Hepatic stellate cell (primary cell): ENCODE data around the gene ILKAP.
"Not testable (repeated sequence)": the region's sequence is repeated elsewhere in the genome, so short reads cannot be mapped to it uniquely, and the experiment has no call there.

Experiments
- DNase-seq: peaks from one replicate; pipeline ENCODE4 v3.0.0; 2011; ENCODE audit warnings: low spot score

ILKAP gene

DNA sequence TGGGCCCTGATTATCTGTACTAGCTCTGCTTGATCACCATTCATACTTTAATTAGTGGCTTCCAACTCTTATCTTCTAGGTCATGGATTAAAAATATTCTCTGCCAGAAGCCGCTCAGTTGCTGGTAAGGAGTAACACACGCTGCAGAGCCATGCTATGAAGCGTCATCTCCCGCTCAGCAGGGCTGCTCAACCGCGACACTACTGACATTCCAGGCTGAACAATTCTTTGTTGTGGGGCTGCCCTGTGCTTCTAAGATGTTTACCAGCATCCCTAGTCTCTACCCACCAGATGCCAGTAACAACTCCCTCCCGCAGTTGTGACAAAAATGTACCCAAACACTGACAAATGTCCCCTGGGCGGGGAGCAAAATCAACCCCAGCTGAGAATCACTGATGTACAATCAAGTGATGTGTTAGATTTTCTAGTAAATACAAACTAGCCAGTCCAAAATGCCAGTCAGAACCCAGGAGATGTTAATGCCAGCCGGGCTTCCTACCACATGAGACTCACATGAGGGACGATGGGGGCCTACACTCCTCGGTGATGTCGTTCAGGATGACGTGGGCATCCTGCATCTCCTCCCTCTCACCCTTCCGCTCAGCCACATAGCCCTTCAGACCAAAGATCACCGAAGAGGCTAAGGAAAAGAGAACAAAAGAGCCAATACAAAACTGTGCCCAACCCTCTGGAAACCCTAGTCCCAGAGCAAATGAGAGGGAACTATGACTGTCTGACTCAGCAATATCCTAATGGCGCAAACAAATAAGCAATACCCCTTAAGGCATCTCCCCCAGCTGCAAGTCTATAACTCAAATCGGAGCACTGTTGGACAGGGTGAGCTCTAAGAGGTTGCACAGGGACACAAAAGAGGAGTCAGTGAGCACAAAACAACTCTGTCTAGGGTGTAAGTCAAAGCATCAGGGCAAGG is 15.6 kb downstream of the ILKAP start:
- no peak for DNase-seq

DNA sequence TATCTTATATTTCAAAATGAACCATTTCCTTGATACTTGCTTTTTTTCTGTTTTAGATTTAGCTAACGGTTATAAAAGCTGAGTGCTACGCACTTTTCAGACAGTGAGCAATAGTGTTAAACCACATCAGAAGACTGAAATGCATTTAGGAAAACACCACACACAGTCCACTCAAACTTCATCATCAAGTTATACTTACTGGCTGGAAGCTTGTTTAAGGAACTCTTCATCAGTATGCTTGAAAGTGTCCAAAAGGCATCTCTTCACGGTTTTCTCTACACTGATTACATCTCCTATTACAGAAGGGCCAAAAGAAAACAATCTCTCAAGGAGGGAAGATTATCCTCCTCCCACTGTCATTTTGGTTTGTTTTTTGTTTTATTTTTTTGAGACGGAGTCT is 19.7 kb downstream of the ILKAP start:
- DNase-seq, result no peak

DNA sequence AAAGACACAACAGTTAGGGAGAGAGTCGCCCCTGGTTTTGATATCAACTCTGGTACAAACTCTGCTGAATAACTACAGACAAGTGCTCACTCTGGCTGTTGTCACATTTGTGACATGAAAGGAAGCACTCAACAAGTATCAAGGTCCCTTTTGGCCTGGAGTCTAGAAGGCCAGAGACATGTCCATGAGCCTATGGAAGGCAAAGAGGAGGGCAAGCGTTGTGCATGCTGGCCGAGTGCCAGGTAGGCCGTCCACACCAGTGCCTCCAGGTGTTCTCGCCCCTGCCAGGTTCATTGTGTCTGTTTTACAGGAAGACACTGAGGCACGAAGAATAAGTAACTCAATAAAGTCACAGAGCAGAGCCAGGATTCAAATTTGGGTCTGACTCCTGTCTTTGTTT is 21.1 kb downstream of the ILKAP start:
- no peak for DNase-seq

DNA sequence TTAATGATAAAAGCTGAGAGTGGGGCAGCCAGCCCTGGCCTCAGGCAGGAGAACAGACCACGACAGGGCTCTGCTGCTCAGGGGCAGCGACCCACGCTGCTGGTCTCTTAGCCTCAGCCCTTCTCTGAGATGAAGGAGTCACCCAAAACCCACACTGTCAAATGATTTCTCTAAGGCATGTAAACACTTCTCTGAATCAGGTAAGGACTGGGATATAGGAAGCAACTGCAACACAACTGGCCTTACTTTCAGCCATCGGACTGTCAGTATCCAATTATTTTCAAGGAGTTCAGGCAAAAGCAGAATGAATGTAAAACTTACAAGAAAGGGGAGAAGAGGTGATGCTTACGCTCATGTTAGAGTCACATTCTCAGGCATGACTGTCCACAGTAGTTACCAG is 22.9 kb downstream of the ILKAP start:
- no peak for DNase-seq

DNA sequence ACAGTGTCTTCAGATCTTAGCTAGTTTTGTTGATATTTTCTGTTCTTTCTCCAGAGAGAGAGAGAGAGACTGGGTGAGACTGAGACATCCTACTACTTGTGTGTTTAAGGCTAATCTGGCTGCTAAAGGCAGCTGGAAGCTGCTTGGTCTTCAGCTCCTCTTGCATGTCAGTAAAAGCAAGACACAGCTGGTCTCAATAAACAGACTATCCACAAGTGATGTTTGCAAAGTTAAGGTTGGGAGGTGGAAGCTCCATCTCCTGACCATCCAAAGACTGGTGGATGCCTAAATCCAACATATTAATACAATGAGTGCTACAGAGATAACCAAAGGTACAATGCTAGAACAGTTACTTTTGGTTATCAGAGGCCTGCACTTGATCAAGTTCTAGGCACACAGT is 26.9 kb downstream of the ILKAP start:
- DNase-seq, result no peak

DNA sequence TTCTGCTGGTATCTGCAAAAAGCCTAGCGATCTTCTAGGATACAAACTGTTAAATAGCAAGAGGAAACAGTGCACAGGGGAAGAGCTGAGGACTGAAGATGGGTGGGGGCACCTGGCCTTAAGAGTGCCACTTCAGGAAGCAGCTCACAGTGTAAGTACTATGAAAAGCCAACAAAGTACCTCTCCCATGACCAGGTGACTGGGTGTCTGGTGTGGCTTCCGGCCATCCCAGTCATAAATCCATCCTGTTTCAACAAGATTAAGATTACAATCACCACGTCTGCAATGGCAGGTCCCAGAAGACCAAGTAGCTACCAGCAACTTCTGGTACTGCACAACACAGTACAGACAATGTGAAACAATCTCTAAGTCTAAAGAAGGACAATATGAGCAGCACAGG is 28.8 kb downstream of the ILKAP start:
- no peak for DNase-seq

DNA sequence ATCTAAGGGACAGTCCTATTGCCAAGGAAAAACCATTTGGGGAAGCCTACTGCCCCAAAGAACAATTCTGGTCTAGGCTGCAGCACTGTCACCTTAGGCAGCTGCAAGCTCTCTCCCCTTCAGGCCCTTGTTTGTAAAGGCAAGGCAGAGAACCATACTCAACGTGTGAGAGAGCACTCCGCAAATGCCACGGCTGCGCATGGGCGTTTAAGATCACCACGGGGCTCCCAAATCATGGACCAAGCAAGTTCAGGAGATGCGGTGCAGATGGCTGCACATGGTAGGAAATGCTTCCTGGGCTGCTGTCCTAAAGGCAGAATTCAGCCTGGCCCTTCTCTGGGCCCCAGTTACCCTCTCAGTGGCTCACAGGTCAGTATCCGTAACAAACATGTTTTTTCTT is 29.2 kb downstream of the ILKAP start:
- DNase-seq, result no peak

DNA sequence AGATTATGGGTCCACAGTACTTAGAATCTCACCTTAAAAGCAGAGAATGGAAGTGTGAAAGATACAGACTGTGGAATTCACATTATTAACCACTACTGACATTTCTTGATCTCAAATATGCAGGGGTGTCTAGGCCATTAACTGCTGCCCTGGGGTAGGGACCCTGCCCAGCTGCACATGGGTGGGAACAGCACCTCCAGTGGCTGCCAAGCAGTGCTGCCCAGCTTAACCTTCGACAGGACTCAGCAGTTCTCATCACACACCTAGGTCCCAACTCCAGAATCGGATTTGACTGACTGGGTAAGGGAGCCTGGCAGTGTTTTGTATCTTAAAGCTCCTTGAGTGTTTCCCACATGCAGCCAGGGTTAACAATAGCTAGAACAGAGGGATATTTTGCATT is 29.8 kb downstream of the ILKAP start:
- no peak for DNase-seq

DNA sequence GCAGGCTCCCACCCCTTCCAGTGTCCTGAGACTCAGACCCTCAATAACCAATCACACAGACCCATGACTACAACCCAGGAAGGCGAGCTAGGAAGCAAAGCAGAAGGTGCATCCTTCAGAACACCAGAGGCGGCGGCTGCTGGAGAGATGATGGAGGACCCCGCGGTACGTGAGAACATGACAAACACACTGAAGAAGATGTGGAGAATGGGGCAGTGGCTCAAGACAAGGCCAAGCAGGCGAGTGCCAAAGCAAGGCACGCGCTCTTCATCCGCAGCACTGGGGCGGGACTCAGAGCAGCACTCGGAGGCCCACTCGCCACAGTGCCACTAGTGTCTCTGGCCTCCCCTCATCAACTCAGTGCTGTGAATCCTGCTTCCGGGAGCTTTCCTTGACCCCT is 31.1 kb downstream of the ILKAP start:
- no peak for DNase-seq

DNA sequence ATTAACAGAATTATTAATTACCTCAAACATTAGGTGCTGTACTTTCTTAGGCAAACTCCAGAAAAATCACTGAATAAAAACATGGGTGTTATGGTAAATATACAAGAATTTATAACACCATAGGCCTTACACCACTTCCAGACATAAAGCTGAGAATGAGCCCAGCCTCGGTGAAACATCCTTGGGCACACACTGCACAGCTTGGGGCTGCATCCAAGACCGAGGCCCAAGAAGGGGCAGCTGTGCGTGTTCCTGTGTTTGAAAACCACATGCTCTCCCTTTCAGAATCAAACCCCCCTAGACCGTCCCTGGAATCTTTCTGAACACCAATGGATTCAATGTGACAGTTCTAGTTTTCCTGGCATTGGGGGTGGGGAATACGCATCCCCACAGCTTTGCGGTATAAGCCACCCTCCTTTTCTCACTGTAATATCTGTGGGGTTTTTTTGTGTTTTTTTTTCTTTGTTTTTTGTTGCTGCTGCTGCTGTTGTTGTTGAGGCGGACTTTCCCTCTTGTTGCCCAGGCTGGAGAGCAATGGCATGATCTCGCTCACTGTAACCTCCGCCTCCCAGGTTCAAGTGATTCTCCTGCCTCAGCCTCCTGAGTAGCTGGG is 31.8 kb downstream of the ILKAP start:
- DNase-seq, result no peak

DNA sequence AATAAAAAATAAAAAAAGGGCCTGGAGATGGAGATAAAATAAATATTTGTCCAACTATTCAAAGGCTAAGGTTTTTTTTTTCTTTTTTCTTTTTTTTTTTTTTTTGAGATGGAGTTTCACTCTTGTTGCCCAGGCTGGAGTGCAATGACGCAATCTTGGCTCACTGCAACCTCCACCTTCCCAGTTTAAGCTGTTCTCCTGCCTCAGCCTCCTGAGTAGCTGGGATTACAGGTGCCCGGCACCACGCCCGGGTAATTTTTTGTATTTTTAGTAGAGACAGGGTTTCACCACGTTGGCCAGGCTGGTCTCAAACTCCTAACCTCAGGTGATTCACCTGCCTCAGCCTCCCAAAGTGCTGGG is 32.4 kb downstream of the ILKAP start:
- DNase-seq, result not testable (repeated sequence)

DNA sequence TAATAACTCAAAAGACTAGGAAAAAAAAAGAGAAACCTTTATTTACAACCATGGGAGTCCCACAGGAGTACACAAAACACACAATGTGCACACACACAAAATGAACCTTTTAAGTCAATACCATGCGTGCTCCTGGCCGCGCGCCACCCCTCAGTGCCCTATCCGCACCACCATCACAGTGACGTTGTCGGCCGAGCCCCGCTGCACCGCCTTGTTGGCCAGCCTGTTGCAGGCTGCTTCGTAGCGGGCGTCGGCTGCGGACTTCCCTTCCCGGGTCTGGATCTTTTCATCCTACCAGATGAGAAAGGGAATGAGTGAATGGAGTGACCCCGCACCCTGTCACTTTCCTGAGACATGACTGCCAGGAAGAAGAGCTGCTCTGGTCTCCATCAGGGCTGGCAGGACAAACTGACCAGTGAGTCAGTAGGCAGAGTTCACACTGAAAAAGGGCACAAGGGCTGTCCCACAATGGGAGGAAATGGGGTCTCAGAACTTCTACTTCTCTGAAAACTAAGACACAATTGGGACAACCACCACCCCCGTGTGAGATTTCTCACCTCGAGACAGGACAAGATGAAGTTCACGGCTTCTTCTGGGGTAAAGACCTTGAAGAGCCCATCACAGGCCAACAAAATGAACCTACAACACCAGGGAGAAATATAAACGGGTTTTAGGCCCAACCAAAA is 33.0 kb downstream of the ILKAP start:
- no peak for DNase-seq

DNA sequence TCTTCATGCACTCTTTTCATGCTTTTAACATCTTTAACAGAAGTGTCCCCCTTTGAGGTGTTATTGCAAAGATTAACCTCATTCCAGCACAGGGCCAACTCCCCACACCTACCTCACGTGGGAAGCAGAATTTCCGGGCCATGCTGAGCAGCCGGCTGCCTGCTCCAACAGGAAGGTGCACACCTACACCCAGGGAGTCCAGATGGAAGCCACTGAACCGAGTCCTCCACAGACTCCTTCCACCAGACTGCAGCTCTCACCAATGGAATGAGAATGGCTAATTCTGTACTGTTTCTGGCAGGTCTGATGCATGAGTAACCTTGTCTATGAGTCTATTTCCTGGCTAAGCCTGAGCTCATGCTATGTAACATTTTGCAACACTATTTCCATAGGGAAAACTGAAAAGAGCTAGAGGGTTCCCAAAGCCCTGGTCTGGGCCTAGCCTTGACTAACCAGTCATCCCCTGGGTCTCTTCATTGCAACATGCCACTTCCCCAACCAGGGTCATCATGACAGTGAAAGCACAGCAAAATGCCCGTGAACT is 33.7 kb downstream of the ILKAP start:
- DNase-seq, result peak; percentile 97

DNA sequence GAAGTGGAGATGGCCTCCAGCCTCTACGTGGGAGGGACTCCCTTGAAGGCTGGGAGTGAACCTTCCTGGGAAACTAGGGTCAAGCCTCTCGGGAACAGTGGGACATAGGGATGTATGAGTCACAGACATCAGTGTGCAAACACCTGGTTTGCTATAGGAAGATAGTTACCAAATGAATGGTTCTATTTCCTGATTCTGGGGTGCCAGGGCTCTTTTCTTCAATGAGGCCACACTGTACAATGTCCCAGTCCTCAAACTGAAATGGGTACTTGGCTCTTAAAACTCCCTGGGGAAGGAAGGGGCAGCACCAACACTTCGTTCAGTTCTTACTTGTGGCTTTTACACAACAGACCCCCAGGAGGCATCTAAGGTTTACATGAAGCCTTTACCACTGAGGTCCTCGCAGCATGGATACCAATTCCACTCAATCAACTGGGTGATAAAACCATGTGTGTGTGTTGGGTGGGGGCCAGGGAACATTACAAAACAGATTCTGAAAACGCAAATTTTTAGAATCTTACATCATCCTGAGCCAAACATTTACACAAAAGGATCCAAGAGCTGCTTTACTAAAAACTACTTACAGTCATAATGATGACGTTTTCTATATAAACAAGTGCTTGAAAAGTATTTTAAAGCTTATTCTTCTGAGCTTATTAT is 34.3 kb downstream of the ILKAP start:
- peak; percentile 86 for DNase-seq

DNA sequence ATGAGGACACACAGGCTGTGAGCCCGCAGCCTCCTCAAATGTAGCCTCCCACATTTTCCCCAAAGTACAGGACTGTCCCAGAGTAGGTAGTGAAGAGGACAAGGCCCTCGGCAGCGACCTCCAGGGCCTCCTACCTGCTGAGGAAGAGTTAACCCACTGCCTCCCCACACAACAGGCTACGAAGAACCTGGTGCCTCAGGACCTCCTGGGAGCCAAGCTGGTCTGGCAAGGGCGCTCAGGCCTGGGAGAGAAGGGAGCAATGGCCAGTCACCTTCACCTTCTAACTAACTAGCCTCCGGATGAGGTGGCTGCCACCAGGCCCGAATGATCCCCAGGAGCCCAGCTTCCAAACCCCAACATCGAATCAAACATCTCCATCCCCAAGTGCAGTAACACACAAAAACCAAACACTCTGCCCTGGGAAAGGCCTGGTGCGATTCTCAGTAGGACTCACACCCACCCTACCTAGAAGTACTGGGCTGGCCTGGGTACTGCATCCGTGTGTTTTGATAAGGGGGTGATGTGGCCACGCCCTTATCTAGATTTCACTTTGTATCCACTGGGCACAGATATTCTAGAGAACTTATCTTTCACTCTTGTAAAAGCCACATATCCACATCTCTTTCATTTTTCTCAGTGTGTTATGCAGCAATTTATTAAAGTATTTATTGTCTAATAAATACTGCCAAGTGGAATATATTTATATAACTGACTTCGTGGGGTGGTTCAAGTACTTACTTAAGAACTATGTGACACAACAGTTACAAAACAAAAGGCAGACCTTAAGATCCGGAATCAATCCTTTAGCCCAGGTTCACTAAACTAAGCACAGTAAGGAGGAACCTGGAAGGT is 35.1 kb downstream of the ILKAP start:
- no peak for DNase-seq

DNA sequence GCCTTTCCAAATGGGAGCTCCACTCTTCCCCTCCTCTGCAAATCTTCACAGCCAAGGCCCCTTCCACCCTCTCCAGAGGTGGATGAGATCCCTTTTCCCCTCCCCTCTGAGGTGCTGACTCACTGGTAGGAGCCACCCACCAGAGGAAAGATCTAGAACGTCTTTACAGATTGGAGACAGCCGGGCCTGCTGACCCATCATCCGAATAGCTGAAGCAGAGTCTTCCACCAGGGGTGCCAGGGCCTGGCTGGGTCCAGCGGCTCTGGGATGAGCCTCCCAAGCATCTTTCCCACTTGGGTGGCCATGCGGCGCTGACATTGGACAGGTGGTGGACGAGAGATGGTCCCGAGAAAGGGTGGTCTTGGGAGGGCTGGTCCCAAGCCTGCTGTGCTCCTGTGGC is 35.7 kb downstream of the ILKAP start:
- peak; percentile 54 for DNase-seq

DNA sequence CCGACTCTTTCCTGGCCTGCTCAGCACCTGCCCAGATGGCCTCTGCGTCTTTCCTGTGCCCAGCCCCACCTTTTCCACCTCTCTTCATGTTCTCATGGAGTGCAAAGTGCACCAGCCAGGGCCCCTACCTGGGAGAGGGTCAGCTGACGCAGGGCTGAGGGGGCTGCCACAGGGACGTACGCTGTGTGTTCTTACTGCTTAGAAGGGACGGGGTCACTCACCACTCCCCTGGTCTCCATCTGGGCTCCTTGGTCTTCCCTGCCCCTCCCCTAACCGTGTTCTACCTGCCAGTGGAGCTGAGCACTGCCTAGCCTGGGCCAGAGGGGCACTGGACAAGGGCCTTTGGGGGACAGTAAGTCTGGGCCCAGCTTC is 36.2 kb downstream of the ILKAP start:
- DNase-seq, result no peak

DNA sequence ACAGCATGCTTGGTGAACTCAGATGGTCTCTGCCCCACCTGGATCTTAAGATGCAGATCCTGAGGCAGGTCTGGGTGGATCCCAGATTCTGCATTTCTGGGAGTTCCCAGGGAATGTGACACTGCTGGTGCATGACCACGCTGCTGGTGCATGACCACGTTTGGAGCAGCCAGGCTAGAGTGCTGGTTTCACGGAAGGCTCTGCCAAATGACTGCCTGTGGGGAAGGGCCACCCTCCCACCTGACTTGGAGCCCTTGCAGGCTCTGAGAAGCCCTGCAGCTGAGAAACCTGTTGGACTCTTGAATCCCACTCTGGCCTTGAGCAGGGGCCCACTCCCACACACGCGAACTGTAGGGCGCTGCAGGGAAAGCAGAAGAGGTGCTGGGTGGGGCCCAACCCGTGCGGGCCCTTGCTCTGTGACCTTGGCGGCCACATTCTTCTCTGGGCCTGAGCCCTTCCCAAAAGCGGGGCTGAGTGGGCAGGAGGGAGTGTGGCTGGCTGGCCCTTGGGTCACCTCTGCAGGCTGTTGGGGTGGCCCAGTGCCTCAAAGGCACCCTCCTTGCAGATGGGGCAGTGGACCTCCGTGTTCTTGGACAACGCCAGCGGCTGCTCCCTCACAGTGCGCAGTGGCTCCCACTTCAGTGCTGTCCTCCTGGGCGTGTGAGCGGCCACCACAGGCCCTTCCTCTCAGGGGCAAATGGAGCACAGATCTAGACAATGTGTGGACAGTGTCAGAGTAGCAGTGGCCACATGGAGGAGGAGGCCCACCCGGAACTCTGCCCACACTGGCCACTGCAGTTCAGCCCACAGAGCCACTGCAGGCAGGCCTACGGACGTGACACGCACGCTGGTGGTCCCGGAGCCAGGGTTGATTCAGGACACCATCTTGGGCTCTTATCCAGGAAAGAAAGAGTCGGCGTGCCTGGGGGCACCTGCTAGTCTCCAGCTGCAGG is 36.8 kb downstream of the ILKAP start:
- DNase-seq, result no peak

DNA sequence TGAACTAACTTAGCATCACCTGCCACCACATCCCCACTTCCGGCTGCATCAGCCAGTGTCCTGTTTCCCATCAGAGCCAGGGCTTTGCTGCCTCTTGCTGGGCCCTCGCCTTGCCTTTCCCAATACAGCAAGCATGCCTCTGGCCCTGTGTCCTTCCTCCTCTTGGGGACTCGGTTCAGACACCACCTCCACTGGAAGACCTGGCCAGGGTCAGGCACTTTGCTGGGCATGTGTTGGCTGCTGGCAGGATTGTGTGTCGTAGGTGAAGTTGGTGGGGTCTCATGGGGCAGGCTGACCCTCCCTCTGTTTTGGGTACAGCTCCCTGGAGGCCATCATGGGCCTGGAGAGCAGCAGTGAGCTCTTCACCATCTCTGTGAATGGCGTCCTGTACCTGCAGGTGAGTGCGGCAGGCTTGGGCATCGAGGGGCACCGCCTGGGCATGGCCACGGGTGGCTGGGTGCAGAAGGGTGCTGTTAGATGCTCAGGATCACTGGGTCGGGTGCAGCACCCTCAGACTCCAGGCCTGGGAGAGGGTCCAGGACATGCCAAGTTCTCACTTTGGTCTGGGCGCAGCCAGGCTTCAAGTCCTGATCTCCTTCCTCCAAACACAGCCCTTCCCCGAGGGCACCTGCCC is 38.1 kb downstream of the ILKAP start:
- DNase-seq, result no peak

DNA sequence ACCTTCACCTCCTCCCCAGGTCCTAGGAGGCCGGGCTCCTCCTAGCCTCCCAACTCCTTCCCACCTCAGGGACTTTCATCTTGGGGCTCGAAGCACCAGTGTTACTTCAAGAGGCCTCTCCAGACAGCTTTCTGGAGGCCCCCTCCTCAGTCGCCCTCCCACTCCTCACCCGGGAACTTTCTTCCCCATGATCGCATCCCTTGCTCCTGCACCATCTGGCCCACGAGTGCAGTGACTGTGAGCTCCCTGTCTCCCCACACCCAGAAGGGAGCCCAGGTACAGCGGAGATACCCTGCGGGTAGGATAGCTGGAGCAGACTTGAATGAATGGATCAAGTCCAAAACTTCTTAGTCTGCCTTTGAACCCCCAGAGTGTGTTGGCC is 38.6 kb downstream of the ILKAP start:
- DNase-seq, result no peak
